OCI-LY3 (cell line): ENCODE results near the gene VMP1.
"Not testable (repeated sequence)": the region's sequence is repeated elsewhere in the genome, so short reads cannot be mapped to it uniquely, and the experiment has no call there.

Experiments
- EZH2phosphoT487 ChIP-seq: fragments of 200-600 bp; shearing (Covaris generic); IDR thresholded peaks from 2 replicates; pipeline ENCODE4 v1.6.1; 2018; ENCODE audit warnings: antibody characterized with exemption, mixed run types, low read depth
- TF ChIP-seq, protein P1 (sequence below): fragments of 200-600, 300-600 bp; sonication (generic); IDR thresholded peaks from 2 replicates; pipeline ENCODE4 v1.5.1; 2014; ENCODE audit warnings: antibody characterized with exemption, low read length, low read depth

DNA sequence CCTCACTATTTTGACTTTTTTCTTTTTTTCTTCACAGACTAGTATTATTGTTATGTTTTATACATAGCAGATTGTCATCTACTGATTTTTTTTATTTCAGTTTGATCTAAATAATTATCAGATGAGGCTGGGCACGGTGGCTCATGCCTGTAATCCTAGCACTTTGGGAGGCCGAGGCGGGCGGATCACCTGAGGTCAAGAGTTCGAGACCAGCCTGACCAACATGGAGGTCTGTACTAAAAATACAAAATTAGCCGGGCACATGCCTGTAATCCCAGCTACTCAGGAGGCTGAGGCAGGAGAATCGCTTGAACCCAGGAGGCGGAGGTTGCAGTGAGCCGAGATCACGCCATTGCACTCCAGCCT lies 85.0 kb downstream of the VMP1 start:
- TF ChIP-seq, protein P1, sequence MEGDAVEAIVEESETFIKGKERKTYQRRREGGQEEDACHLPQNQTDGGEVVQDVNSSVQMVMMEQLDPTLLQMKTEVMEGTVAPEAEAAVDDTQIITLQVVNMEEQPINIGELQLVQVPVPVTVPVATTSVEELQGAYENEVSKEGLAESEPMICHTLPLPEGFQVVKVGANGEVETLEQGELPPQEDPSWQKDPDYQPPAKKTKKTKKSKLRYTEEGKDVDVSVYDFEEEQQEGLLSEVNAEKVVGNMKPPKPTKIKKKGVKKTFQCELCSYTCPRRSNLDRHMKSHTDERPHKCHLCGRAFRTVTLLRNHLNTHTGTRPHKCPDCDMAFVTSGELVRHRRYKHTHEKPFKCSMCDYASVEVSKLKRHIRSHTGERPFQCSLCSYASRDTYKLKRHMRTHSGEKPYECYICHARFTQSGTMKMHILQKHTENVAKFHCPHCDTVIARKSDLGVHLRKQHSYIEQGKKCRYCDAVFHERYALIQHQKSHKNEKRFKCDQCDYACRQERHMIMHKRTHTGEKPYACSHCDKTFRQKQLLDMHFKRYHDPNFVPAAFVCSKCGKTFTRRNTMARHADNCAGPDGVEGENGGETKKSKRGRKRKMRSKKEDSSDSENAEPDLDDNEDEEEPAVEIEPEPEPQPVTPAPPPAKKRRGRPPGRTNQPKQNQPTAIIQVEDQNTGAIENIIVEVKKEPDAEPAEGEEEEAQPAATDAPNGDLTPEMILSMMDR, result not testable (repeated sequence)
- TF ChIP-seq EZH2phosphoT487, result not testable (repeated sequence)
